Liver (tissue), 3 donors: ENCODE measurements around the gene CDHR2.

Source experiments
- EGR1 ChIP-seq, 2 donors: IDR thresholded peaks; 2 replicates each; pipeline ENCODE4 v1.6.1; 2016 to 2018; ENCODE audit warnings: antibody characterized with exemption in 2 of 2, low read depth in 2 of 2
- GABPA ChIP-seq, 2 donors: IDR thresholded peaks in 1 of 2; conservative IDR thresholded peaks in 1 of 2; 2 replicates each; pipeline ENCODE4 v1.6.1; 2016; ENCODE audit warnings: antibody characterized with exemption in 2 of 2, mild to moderate bottlenecking in 1 of 2, moderate library complexity in 1 of 2
- HNF4G ChIP-seq: IDR thresholded peaks from 2 replicates; pipeline ENCODE4 v1.6.1; 2016; ENCODE audit warnings: antibody characterized with exemption
- JUND ChIP-seq, 2 donors: IDR thresholded peaks; 2 replicates each; pipeline ENCODE4 v1.6.1; 2016; ENCODE audit warnings: antibody characterized with exemption in 2 of 2
- RXRA ChIP-seq, 2 donors: IDR thresholded peaks; 2 replicates each; pipeline ENCODE4 v1.6.1; 2017 to 2018; ENCODE audit warnings: antibody characterized with exemption in 2 of 2, mild to moderate bottlenecking in 1 of 2
- SP1 ChIP-seq: IDR thresholded peaks from 2 replicates; pipeline ENCODE4 v1.6.1; 2018; ENCODE audit warnings: antibody characterized with exemption, mild to moderate bottlenecking
- TAF1 ChIP-seq: conservative IDR thresholded peaks from 2 replicates; pipeline ENCODE4 v1.6.1; 2016; ENCODE audit warnings: antibody characterized with exemption, mild to moderate bottlenecking
- YY1 ChIP-seq: IDR thresholded peaks from 2 replicates; pipeline ENCODE4 v1.6.1; 2016; ENCODE audit warnings: antibody characterized with exemption, mild to moderate bottlenecking
- TF ChIP-seq, protein P1 (sequence below): fragments of 150-350 bp; IDR thresholded peaks from 2 replicates; pipeline ENCODE4 v1.5.1; 2017; ENCODE audit warnings: improper control_type of control experiment, low read depth, low read length; ENCODE audit not compliant: missing input control
- TF ChIP-seq, protein P2 (sequence below): IDR thresholded peaks from 2 replicates; pipeline ENCODE4 v1.6.1; 2016; ENCODE audit warnings: antibody characterized with exemption
- TF ChIP-seq, protein P3 (sequence below): IDR thresholded peaks from 2 replicates; pipeline ENCODE4 v1.6.1; 2016; ENCODE audit warnings: antibody characterized with exemption
- TF ChIP-seq, protein P4 (sequence below): IDR thresholded peaks from 2 replicates; pipeline ENCODE4 v1.6.1; 2016; ENCODE audit warnings: antibody characterized with exemption, mild to moderate bottlenecking
- TF ChIP-seq, protein P5 (sequence below): IDR thresholded peaks from 2 replicates; pipeline ENCODE4 v1.6.1; 2016; ENCODE audit warnings: antibody characterized with exemption
- donor health status: healthy.
- donor health status: healthy.

DNA sequence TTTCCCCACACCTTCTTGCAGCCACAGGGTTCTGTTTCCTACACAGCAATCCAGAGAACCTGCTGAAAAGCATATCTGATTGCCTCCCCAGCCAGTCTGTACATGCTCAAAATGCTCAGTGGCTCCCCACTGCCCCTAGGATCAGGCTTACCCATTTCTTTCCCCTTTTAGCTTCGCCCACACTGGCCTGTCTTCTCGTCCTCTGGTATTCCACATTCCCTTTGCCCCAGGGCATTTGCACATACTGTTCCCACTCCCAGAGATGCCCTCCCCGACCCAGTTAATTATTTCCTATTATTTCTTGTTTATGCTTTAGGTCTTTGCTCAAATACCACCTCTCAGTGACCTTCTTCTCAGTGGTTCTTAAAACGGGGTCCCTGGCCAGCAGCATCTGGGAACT is 91.5 kb downstream of the CDHR2 start:
- TF ChIP-seq GABPA (IDR thresholded peaks at IDR 0.05 in 1 of 2, conservative IDR thresholded peaks at IDR 0.05 in 1 of 2) (no peak), JUND (IDR thresholded peaks at IDR 0.05) (no peak), TAF1 (no peak), YY1 (no peak), SP1 (no peak), HNF4G (no peak), EGR1 (IDR thresholded peaks at IDR 0.05; ENCODE audit: low read depth in 2 of 2) (no peak), RXRA (IDR thresholded peaks at IDR 0.05) (no peak)
- TF ChIP-seq, protein P1, sequence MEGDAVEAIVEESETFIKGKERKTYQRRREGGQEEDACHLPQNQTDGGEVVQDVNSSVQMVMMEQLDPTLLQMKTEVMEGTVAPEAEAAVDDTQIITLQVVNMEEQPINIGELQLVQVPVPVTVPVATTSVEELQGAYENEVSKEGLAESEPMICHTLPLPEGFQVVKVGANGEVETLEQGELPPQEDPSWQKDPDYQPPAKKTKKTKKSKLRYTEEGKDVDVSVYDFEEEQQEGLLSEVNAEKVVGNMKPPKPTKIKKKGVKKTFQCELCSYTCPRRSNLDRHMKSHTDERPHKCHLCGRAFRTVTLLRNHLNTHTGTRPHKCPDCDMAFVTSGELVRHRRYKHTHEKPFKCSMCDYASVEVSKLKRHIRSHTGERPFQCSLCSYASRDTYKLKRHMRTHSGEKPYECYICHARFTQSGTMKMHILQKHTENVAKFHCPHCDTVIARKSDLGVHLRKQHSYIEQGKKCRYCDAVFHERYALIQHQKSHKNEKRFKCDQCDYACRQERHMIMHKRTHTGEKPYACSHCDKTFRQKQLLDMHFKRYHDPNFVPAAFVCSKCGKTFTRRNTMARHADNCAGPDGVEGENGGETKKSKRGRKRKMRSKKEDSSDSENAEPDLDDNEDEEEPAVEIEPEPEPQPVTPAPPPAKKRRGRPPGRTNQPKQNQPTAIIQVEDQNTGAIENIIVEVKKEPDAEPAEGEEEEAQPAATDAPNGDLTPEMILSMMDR, result no peak
- TF ChIP-seq, protein P2, sequence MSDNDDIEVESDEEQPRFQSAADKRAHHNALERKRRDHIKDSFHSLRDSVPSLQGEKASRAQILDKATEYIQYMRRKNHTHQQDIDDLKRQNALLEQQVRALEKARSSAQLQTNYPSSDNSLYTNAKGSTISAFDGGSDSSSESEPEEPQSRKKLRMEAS, result no peak
- TF ChIP-seq, protein P3, sequence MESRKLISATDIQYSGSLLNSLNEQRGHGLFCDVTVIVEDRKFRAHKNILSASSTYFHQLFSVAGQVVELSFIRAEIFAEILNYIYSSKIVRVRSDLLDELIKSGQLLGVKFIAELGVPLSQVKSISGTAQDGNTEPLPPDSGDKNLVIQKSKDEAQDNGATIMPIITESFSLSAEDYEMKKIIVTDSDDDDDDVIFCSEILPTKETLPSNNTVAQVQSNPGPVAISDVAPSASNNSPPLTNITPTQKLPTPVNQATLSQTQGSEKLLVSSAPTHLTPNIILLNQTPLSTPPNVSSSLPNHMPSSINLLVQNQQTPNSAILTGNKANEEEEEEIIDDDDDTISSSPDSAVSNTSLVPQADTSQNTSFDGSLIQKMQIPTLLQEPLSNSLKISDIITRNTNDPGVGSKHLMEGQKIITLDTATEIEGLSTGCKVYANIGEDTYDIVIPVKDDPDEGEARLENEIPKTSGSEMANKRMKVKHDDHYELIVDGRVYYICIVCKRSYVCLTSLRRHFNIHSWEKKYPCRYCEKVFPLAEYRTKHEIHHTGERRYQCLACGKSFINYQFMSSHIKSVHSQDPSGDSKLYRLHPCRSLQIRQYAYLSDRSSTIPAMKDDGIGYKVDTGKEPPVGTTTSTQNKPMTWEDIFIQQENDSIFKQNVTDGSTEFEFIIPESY, result no peak
- TF ChIP-seq, protein P4, sequence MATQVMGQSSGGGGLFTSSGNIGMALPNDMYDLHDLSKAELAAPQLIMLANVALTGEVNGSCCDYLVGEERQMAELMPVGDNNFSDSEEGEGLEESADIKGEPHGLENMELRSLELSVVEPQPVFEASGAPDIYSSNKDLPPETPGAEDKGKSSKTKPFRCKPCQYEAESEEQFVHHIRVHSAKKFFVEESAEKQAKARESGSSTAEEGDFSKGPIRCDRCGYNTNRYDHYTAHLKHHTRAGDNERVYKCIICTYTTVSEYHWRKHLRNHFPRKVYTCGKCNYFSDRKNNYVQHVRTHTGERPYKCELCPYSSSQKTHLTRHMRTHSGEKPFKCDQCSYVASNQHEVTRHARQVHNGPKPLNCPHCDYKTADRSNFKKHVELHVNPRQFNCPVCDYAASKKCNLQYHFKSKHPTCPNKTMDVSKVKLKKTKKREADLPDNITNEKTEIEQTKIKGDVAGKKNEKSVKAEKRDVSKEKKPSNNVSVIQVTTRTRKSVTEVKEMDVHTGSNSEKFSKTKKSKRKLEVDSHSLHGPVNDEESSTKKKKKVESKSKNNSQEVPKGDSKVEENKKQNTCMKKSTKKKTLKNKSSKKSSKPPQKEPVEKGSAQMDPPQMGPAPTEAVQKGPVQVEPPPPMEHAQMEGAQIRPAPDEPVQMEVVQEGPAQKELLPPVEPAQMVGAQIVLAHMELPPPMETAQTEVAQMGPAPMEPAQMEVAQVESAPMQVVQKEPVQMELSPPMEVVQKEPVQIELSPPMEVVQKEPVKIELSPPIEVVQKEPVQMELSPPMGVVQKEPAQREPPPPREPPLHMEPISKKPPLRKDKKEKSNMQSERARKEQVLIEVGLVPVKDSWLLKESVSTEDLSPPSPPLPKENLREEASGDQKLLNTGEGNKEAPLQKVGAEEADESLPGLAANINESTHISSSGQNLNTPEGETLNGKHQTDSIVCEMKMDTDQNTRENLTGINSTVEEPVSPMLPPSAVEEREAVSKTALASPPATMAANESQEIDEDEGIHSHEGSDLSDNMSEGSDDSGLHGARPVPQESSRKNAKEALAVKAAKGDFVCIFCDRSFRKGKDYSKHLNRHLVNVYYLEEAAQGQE, result no peak
- TF ChIP-seq, protein P5, sequence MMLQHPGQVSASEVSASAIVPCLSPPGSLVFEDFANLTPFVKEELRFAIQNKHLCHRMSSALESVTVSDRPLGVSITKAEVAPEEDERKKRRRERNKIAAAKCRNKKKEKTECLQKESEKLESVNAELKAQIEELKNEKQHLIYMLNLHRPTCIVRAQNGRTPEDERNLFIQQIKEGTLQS, result no peak
